OCI-LY3 (cell line): ENCODE measurements around the gene S100A16.

Experiments
- H2AFZ ChIP-seq: fragments of 200-600, 300-600 bp; shearing (Covaris generic); 2 replicates; pipeline ENCODE4 v1.6.0; 2014; ENCODE audit warnings: antibody characterized with exemption, low read depth, low read length
- H3K27ac ChIP-seq: fragments of 200-600, 300-600 bp; sonication (generic); 2 replicates; pipeline ENCODE4 v1.5.1; 2014; ENCODE audit warnings: mild to moderate bottlenecking, low read length, moderate library complexity, mixed read lengths
- H3K27me3 ChIP-seq: fragments of 200-600, 300-600 bp; sonication (generic); 2 replicates; pipeline ENCODE4 v1.6.1; 2014; ENCODE audit warnings: low read depth, low read length, mixed read lengths
- H3K36me3 ChIP-seq: fragments of 200-600, 300-600 bp; sonication (generic); replicated peaks from 2 replicates; pipeline ENCODE3; 2014; ENCODE audit warnings: low read depth, low read length, mixed read lengths
- H3K4me1 ChIP-seq: fragments of 300-600, 200-600 bp; sonication (generic); 2 replicates; pipeline ENCODE4 v1.6.1; 2014; ENCODE audit warnings: low read length, mixed read lengths
- H3K4me2 ChIP-seq: fragments of 200-600, 300-600 bp; sonication (generic); 2 replicates; pipeline ENCODE4 v1.6.1; 2014; ENCODE audit warnings: low read length, mixed read lengths
- H3K4me3 ChIP-seq: fragments of 300-600, 200-600 bp; sonication (generic); 2 replicates; pipeline ENCODE4 v1.5.1; 2014; ENCODE audit warnings: antibody characterized with exemption, mild to moderate bottlenecking, low read length, moderate library complexity
- H3K79me2 ChIP-seq: fragments of 300-600, 200-600 bp; shearing (Covaris generic); 2 replicates; pipeline ENCODE4 v1.6.1; 2014; ENCODE audit warnings: mild to moderate bottlenecking, low read length, mixed read lengths
- H3K9ac ChIP-seq: fragments of 300-600, 200-600 bp; shearing (Covaris generic); 2 replicates; pipeline ENCODE4 v1.6.0; 2014; ENCODE audit warnings: mild to moderate bottlenecking, low read length, moderate library complexity
- H3K9me3 ChIP-seq: fragments of 200-600, 300-600 bp; shearing (Covaris generic); 2 replicates; pipeline ENCODE4 v1.6.1; 2014; ENCODE audit warnings: low read length, mixed read lengths; ENCODE audit not compliant: insufficient read depth
- H4K20me1 ChIP-seq: fragments of 200-600, 300-600 bp; sonication (generic); 2 replicates; pipeline ENCODE4 v1.6.1; 2016; ENCODE audit warnings: low read length, mixed read lengths; ENCODE audit not compliant: insufficient read depth
- EZH2phosphoT487 ChIP-seq: fragments of 200-600 bp; shearing (Covaris generic); IDR thresholded peaks from 2 replicates; pipeline ENCODE4 v1.6.1; 2018; ENCODE audit warnings: antibody characterized with exemption, mixed run types, low read depth
- TF ChIP-seq, protein P1 (sequence below): fragments of 200-600, 300-600 bp; sonication (generic); IDR thresholded peaks from 2 replicates; pipeline ENCODE4 v1.5.1; 2014; ENCODE audit warnings: antibody characterized with exemption, low read length, low read depth

The S100A16 gene

DNA sequence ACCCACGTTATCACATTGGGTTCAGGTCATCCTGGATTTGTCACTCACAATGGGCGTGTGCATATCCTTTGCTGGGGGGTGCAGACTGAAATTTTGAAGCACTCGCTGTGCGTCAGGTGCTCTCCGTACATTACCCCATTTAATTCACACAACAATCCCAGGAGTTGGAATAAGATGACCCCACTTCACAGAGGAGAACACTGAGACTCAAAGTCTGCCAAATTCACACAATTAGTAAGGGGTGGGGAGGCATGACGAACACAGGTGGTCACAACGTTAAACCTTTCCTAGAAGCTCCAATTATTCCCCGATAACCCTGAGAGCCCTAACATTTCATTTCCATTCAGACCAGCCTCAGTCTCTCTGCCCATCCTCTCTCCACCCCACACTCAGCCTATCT, 43.5 kb downstream of the S100A16 start:
- Histone ChIP-seq H3K27ac (no peak overlapping the region), H3K9ac (no peak overlapping the region), H3K4me2 (no peak overlapping the region), H3K27me3 (0 out of 2 replicates have a peak, but pooled peaks cover 5% of the 10 kb centered on the region), H2AFZ (peak overlapping the region; percentile 40; the same call in 1 of the 2 replicates), H4K20me1 (no peaks in the 10 kb centered on the region), H3K9me3 (no peaks in the 10 kb centered on the region), H3K36me3 (no peaks in the 10 kb centered on the region), H3K4me3 (no peak overlapping the region), H3K4me1 (peaks cover 55% of the 10 kb centered on the region), H3K79me2 (no peaks in the 10 kb centered on the region)
- no peak for TF ChIP-seq EZH2phosphoT487
- TF ChIP-seq, protein P1, sequence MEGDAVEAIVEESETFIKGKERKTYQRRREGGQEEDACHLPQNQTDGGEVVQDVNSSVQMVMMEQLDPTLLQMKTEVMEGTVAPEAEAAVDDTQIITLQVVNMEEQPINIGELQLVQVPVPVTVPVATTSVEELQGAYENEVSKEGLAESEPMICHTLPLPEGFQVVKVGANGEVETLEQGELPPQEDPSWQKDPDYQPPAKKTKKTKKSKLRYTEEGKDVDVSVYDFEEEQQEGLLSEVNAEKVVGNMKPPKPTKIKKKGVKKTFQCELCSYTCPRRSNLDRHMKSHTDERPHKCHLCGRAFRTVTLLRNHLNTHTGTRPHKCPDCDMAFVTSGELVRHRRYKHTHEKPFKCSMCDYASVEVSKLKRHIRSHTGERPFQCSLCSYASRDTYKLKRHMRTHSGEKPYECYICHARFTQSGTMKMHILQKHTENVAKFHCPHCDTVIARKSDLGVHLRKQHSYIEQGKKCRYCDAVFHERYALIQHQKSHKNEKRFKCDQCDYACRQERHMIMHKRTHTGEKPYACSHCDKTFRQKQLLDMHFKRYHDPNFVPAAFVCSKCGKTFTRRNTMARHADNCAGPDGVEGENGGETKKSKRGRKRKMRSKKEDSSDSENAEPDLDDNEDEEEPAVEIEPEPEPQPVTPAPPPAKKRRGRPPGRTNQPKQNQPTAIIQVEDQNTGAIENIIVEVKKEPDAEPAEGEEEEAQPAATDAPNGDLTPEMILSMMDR, result no peak

DNA sequence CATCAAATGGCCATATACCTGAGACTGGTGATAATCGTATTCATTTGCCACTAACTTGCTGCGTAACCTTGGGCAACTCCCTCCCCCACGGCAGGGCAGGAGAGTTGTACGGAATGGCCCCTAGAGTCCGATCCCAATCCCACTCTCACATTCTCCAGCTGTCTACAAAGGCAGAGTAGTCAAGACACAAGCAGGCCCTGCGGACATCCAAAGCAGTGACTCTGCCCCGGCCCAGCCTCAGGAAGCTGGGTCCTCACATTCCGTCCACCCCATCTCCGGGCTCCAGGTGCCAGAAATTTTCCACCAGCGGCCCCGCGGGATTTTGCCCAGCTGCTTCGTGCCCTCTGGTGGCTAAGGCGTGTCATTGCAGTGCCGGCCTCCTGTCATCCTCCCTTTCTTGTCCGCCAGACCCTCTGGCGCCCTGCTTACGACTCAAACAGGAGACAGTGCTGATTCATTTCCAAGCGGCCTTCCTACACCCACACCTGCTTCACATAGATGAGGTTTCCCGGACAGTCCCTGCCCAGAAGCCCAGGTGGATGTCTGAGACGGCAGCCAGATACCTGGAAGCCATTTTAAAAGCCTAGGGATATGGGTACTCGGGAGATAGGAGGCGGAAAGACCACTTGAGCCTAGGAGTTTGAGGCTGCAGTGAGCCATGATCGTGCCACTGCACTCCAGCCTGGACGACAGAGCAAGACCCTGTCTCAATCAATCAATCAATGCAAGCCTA, 44.4 kb downstream of the S100A16 start:
- peak overlapping the region; percentile 89 for H3K4me2 ChIP-seq
- H3K27me3 ChIP-seq, result 0 out of 2 replicates have a peak, but pooled peaks cover 5% of the 10 kb centered on the region
- H4K20me1 ChIP-seq, result no peaks in the 10 kb centered on the region
- TF ChIP-seq EZH2phosphoT487, result no peak
- TF ChIP-seq, protein P1, result peak; percentile 99
- no peaks in the 10 kb centered on the region for H3K79me2 ChIP-seq
- H3K9ac ChIP-seq, result peak overlapping the region; percentile 58
- H3K4me3 ChIP-seq, result peak overlapping the region; percentile 73
- H3K36me3 ChIP-seq, result no peaks in the 10 kb centered on the region
- H3K4me1 ChIP-seq, result peaks cover 54% of the 10 kb centered on the region
- H3K27ac ChIP-seq, result no peak overlapping the region
- no peaks in the 10 kb centered on the region for H3K9me3 ChIP-seq
- peak overlapping the region; percentile 99 for H2AFZ ChIP-seq

DNA sequence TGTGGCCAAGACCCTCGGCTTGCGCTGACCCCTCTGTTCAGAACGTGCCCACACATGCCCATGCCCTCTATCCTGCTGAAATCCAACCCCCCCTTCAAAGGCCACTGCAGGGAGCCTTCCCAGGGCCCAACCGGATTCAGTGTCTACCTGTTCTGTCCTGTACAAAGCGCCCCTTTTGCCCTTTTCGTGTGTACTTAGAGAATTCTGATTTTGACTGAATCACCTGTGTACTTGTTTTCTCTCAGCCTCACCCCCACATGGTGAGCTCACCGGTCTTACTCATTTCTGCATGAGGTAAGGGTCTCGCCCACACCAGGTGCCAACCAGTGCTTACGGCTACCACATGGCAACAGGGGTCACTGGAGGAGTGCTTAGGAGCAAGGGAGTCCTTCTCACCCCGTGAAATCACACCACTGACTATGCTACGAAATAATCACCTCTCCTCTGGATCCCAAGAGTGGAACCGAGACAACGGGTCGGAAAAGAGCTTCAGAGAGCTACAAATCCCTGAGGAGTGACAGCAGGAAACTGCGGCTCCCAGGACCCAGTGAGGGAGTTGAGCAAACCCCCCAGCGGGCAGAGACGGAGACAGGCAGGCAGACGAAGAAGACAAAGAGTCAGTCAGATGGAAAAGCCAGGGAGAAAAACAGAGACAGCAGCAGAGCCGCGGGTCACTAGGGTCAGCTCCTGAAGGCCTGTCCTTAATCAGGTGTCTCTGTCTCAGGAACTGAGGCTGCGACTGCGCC, 45.1 kb downstream of the S100A16 start:
- peak overlapping the region; percentile 89 for H3K4me2 ChIP-seq
- peak overlapping the region; percentile 58; the same call in 1 of the 2 replicates for H3K9ac ChIP-seq
- peak overlapping the region; percentile 99 for H2AFZ ChIP-seq
- no peak for TF ChIP-seq EZH2phosphoT487
- TF ChIP-seq, protein P1, result no peak
- no peaks in the 10 kb centered on the region for H4K20me1 ChIP-seq
- 0 out of 2 replicates have a peak, but pooled peaks cover 5% of the 10 kb centered on the region for H3K27me3 ChIP-seq
- H3K36me3 ChIP-seq, result no peaks in the 10 kb centered on the region
- H3K4me3 ChIP-seq, result peak overlapping the region; percentile 73
- no peaks in the 10 kb centered on the region for H3K79me2 ChIP-seq
- no peaks in the 10 kb centered on the region for H3K9me3 ChIP-seq
- H3K4me1 ChIP-seq, result peaks cover 47% of the 10 kb centered on the region
- no peak overlapping the region for H3K27ac ChIP-seq
